ENCODE results near the gene RBBP8NL. TPM values are rescaled to one million over a fixed set of nuclear protein-coding genes. Genes with fewer than 3 reads are reported as not detected.

RBBP8NL gene
- total and polyA plus RNA-seq, 2 of the 8 experiments (the other 6 are each of a cell fraction or from before 2014, with no cell fraction given) = 0.43 to 0.48 TPM

GRCh38 chr20:62407221-62407992, 19.9 kb downstream of the RBBP8NL start, which contains the start of gene CABLES2:
Gene CABLES2 (minus strand): TSS chr20:62407285. CDS start chr20:62407276, 9 bp downstream.
- ChIA-PET CTCF (ENCODE audit: partially characterized antibody) (interaction anchor here (1.2 kb wide), 1 partner anchor 14 kb away, joined by 4 read pairs; no protein-coding TSS in a partner anchor), POLR2A (ENCODE audit: partially characterized antibody) (interaction anchor here (0.6 to 0.7 kb wide), 5 partner anchors 16 to 812 kb away, joined by 3 read pairs; no protein-coding TSS in a partner anchor)
- peak within 1 kb of the TSS in 3 of 4 experiments; percentile 29 to 69 (median 40); a peak in 5 of 7 replicates for H3K9ac ChIP-seq (replicated peaks in 1 of 4; ENCODE audit: extremely low read depth in 1 of 4, low read depth in 3 of 4, low read length in 3 of 4)
- H3K79me1 ChIP-seq (ENCODE audit: low read depth, low read length) = no peaks in the 10 kb centered on the region
- no peak within 1 kb of the TSS for H3K4ac ChIP-seq (replicated peaks; ENCODE audit: insufficient read length, low read depth, low read length)
- H3K4me3 ChIP-seq (ENCODE audit: extremely low read depth in 1 of 4, insufficient read depth in 2 of 4, low read depth in 3 of 4, low read length in 4 of 4) = peak within 1 kb of the TSS; percentile 52 to 71 (median 58)
- H2BK20ac ChIP-seq (ENCODE audit: low read length) = peak within 1 kb of the TSS; percentile 99
- peak within 1 kb of the TSS; percentile 89 for H4K91ac ChIP-seq (replicated peaks; ENCODE audit: insufficient read length, low read length)
- H3K27ac ChIP-seq (ENCODE audit: low read depth, low read length) = no peak within 1 kb of the TSS
- DNase-seq (ENCODE audit: low read depth in 1 of 2, low spot score in 2 of 2) (peak; percentile 61 to 91), FAIRE-seq (no peak)
- peak within 1 kb of the TSS; percentile 81; the same call in 1 of the 2 replicates for H2BK15ac ChIP-seq (ENCODE audit: low read length)
- no peak within 1 kb of the TSS for H3K23ac ChIP-seq (ENCODE audit: insufficient read length)
- H3K79me2 ChIP-seq (ENCODE audit: control insufficient read depth in 1 of 2, insufficient read depth in 2 of 2, low read length in 2 of 2) = no peaks in the 10 kb centered on the region; a peak in 1 of 4 replicates
- H2AK5ac ChIP-seq (ENCODE audit: low read depth, low read length) = no peak within 1 kb of the TSS
- no peaks in the 10 kb centered on the region; the same call in 1 of the 2 replicates for H3K23me2 ChIP-seq (ENCODE audit: low read depth, low read length)
- H2BK5ac ChIP-seq (ENCODE audit: low read depth, low read length) = peak within 1 kb of the TSS; percentile 52; the same call in 1 of the 2 replicates
- no peak within 1 kb of the TSS; the same call in 1 of the 2 replicates for H2AFZ ChIP-seq (ENCODE audit: low read length)
- H3K56ac ChIP-seq (replicated peaks; ENCODE audit: insufficient read length, low read depth, low read length) = no peak within 1 kb of the TSS
- peak within 1 kb of the TSS; percentile 4 for H4K5ac ChIP-seq (ENCODE audit: insufficient read length, low read depth, low read length)
- H3K9me3 ChIP-seq (ENCODE audit: insufficient read depth in 2 of 2, low read depth in 1 of 2, low read length in 1 of 2) = no peaks in the 10 kb centered on the region
- H3K4me2 ChIP-seq (ENCODE audit: insufficient read depth in 1 of 2, low read depth in 2 of 2, low read length in 2 of 2) = peak within 1 kb of the TSS; percentile 38 to 90
- H4K8ac ChIP-seq (ENCODE audit: extremely low read depth, insufficient read depth, low read length) = peak within 1 kb of the TSS; percentile 60
- peak within 1 kb of the TSS; percentile 2; the same call in 1 of the 2 replicates for H2BK12ac ChIP-seq (ENCODE audit: low read depth, low read length)
- H3K27me3 ChIP-seq (replicated peaks in 1 of 4; ENCODE audit: control insufficient read depth in 3 of 4, extremely low read depth in 1 of 4, insufficient read depth in 3 of 4, low read length in 3 of 4) = peaks cover 0 to 8% (median 1%) of the 10 kb centered on the region in 4 experiments; a peak in 2 of 7 replicates
- no peak within 1 kb of the TSS for H2BK120ac ChIP-seq (replicated peaks; ENCODE audit: low read depth, low read length)
- H4K20me1 ChIP-seq (replicated peaks in 1 of 2; ENCODE audit: control insufficient read depth in 1 of 2, insufficient read depth in 2 of 2, low read length in 2 of 2) = peaks cover 0 to 20% of the 10 kb centered on the region in 2 experiments
- H3K14ac ChIP-seq (ENCODE audit: insufficient read length) = no peak within 1 kb of the TSS
- WGBS, 2 experiments (ENCODE audit: extremely low coverage in 1 of 2, insufficient coverage in 1 of 2, insufficient read length in 1 of 2, insufficient replicate concordance in 2 of 2, low coverage in 1 of 2, low lambda C conversion rate in 2 of 2, missing lambda C conversion rate in 1 of 2) = 15% methylated on average over 48 of the region's 73 CpGs; no CpG with 5 or more reads in 1 of the 2 experiments
- H3K36me3 ChIP-seq (ENCODE audit: control insufficient read depth in 2 of 4, insufficient read depth in 4 of 4, low read length in 3 of 4) = no peaks in the 10 kb centered on the region
- H3K4me1 ChIP-seq (replicated peaks in 1 of 4; ENCODE audit: control insufficient read depth in 3 of 4, insufficient read depth in 4 of 4, low read length in 3 of 4) = peaks cover 0 to 26% (median 8%) of the 10 kb centered on the region in 4 experiments; a peak in 6 of 7 replicates
- no peak within 1 kb of the TSS; the same call in 1 of the 2 replicates for H3K18ac ChIP-seq (ENCODE audit: extremely low read depth, low read length)
- TF ChIP-seq FOSL1 (IDR thresholded peaks at IDR 0.05; ENCODE audit: insufficient read depth, low read depth, low read length) (peak; percentile 99), PHF8 (conservative IDR thresholded peaks at IDR 0.05; ENCODE audit: low read depth, low read length) (no peak), SIX5 (IDR thresholded peaks at IDR 0.05; ENCODE audit: low read depth, low read length) (no peak)

Data from H1 (cell line).